ENCODE measurements around the gene AP2A1.

- TF ChIP-seq TEAD4 (IDR thresholded peaks at IDR 0.05) (no peak), TAF1 (IDR thresholded peaks at IDR 0.05; ENCODE audit: low read depth) (no peak), TCF12 (IDR thresholded peaks at IDR 0.05; ENCODE audit: low read depth) (no peak), EP300 (IDR thresholded peaks at IDR 0.05; ENCODE audit: borderline replicate concordance) (no peak), YY1 (IDR thresholded peaks at IDR 0.05; ENCODE audit: low read depth) (no peak), ZBTB7A (IDR thresholded peaks at IDR 0.05; ENCODE audit: low read depth) (no peak), CREB1 (IDR thresholded peaks at IDR 0.05; ENCODE audit: low read depth) (no peak), EGR1 (IDR thresholded peaks at IDR 0.05) (no peak), FOXM1 (IDR thresholded peaks at IDR 0.05; ENCODE audit: borderline replicate concordance, low read depth) (no peak), CEBPB (IDR thresholded peaks at IDR 0.05) (no peak), RAD21 (IDR thresholded peaks at IDR 0.05; ENCODE audit: low read depth) (no peak)
- TF ChIP-seq, protein P1, sequence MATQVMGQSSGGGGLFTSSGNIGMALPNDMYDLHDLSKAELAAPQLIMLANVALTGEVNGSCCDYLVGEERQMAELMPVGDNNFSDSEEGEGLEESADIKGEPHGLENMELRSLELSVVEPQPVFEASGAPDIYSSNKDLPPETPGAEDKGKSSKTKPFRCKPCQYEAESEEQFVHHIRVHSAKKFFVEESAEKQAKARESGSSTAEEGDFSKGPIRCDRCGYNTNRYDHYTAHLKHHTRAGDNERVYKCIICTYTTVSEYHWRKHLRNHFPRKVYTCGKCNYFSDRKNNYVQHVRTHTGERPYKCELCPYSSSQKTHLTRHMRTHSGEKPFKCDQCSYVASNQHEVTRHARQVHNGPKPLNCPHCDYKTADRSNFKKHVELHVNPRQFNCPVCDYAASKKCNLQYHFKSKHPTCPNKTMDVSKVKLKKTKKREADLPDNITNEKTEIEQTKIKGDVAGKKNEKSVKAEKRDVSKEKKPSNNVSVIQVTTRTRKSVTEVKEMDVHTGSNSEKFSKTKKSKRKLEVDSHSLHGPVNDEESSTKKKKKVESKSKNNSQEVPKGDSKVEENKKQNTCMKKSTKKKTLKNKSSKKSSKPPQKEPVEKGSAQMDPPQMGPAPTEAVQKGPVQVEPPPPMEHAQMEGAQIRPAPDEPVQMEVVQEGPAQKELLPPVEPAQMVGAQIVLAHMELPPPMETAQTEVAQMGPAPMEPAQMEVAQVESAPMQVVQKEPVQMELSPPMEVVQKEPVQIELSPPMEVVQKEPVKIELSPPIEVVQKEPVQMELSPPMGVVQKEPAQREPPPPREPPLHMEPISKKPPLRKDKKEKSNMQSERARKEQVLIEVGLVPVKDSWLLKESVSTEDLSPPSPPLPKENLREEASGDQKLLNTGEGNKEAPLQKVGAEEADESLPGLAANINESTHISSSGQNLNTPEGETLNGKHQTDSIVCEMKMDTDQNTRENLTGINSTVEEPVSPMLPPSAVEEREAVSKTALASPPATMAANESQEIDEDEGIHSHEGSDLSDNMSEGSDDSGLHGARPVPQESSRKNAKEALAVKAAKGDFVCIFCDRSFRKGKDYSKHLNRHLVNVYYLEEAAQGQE (IDR thresholded peaks at IDR 0.05; ENCODE audit: low read depth), result no peak
- TF ChIP-seq, protein P2, sequence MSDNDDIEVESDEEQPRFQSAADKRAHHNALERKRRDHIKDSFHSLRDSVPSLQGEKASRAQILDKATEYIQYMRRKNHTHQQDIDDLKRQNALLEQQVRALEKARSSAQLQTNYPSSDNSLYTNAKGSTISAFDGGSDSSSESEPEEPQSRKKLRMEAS (IDR thresholded peaks at IDR 0.05), result no peak
These were observed 56.7 kb downstream of the AP2A1 start for GRCh38 chr19:49823472-49823871.

All from Ishikawa (cell line).